A549 treated with AZD9567 at 1 μM for 4 hours (cell line): ENCODE data around the gene RBMXL2. TPM values are rescaled to one million over a fixed set of nuclear protein-coding genes. Genes with fewer than 3 reads are reported as not detected.

Source experiments
- total RNA-seq: library from RNA; stranded (reverse); fragments of 200-300 nt; extraction: Qiagen RNA extraction; gene quantifications from 5 replicates; pipeline ENCODE4 v1.2.3, GENCODE V29; 2022; ENCODE audit not compliant: insufficient read depth

The RBMXL2 gene
- total RNA-seq, result not detected in 5 replicates

GRCh38 chr11:7088921-7089320 lies at the start of gene RBMXL2:
Gene RBMXL2, plus strand, starts transcription at chr11:7088998. Its CDS starts 123 bp downstream, at chr11:7089121.

Other genes with a start within 250 kb of the RBMXL2 start
- gene OR10A5, start 243.3 kb upstream of the RBMXL2 start, total RNA-seq, result not detected in 5 replicates
- gene OR10A2, start 225.9 kb upstream of the RBMXL2 start, total RNA-seq, result not detected in 5 replicates
- gene OR10A4, start 212.4 kb upstream of the RBMXL2 start, total RNA-seq, result not detected in 5 replicates
- gene OR2D2, start 196.5 kb upstream of the RBMXL2 start, total RNA-seq, result not detected in 5 replicates
- gene OR2D3, start 168.0 kb upstream of the RBMXL2 start, total RNA-seq, result not detected in 5 replicates
- 0.59 to 1.0 TPM (median 0.85 TPM) in 5 replicates for gene ZNF215, start 162.6 kb upstream of the RBMXL2 start, total RNA-seq
- gene ZNF214, start 68.7 kb upstream of the RBMXL2 start, total RNA-seq, result 0.28 to 5.3 TPM (median 1.1 TPM) in 5 replicates
- not detected in 5 replicates for gene NLRP14, start 68.5 kb upstream of the RBMXL2 start, total RNA-seq
- 0.12 to 0.16 TPM (median 0.14 TPM) in 4 of 5 replicates, not detected in the other for gene SYT9, start 162.9 kb downstream of the RBMXL2 start, total RNA-seq